Endothelial cell of umbilical vein (primary cell): ENCODE measurements around the gene CYP4V2. TPM values are rescaled to one million over a fixed set of nuclear protein-coding genes. Genes with fewer than 3 reads are reported as not detected.

Source experiments
- BruUV-seq: library from RNA; stranded (reverse); fragments of 400-500 nt; replicated peaks from 2 replicates; lab custom pipeline; 2021; lab: Mats Ljungman, UMichigan
- CTCF ChIA-PET: fragments of 300-600, 350-600 bp; sonication (Branson Sonifier 250); formaldehyde crosslinking; loops from one replicate; lab custom pipeline; 2021; ENCODE audit warnings: antibody characterized with exemption, inconsistent platforms; lab: Charles Lee
- POLR2A ChIA-PET: fragments of 300-600, 350-600 bp; sonication (Branson Sonifier 250); formaldehyde crosslinking; loops from one replicate; lab custom pipeline; 2021; ENCODE audit warnings: antibody characterized with exemption, inconsistent platforms; lab: Charles Lee
- DNase-seq: peaks from one replicate; pipeline ENCODE4 v3.0.0-alpha.2; 2011; ENCODE audit warnings: low read depth, low spot score
- FAIRE-seq: peaks from 2 replicates; lab custom pipeline; 2011; peaks lifted over from hg19 to GRCh38; lab: Jason Lieb, UNC
- H2AFZ ChIP-seq: 2 replicates; pipeline ENCODE4 v1.6.0; 2012; ENCODE audit warnings: low read depth, low read length, control low read depth, inconsistent platforms
- H3K27ac ChIP-seq: 2 replicates; pipeline ENCODE4 v1.5.1; 2011; ENCODE audit warnings: low read depth, mild to moderate bottlenecking, control low read depth, low read length, moderate library complexity; ENCODE audit not compliant: insufficient read depth
- H3K27me3 ChIP-seq, 2 experiments: 2 replicates each; pipeline versions ENCODE4 v1.6.0 to v1.6.1; 2011; ENCODE audit warnings: low read length in 2 of 2, mixed read lengths in 1 of 2; ENCODE audit not compliant: control insufficient read depth in 2 of 2, insufficient read depth in 2 of 2
- H3K36me3 ChIP-seq, 2 experiments: 2 replicates in 1 of 2; 3 replicates in 1 of 2; pipeline ENCODE4 v1.5.1; 2011; ENCODE audit warnings: low read length in 2 of 2, mild to moderate bottlenecking in 1 of 2, moderate library complexity in 1 of 2; ENCODE audit not compliant: control insufficient read depth in 2 of 2, insufficient read depth in 2 of 2; ENCODE audit errors: extremely low read depth in 1 of 2
- H3K4me1 ChIP-seq: 3 replicates; pipeline ENCODE4 v1.5.1; 2011; ENCODE audit warnings: mild to moderate bottlenecking, low read length; ENCODE audit not compliant: control insufficient read depth, insufficient read depth; ENCODE audit errors: extremely low read depth
- H3K4me2 ChIP-seq: 2 replicates; pipeline ENCODE4 v1.6.1; 2011; ENCODE audit warnings: low read length, control low read depth, mixed read lengths; ENCODE audit not compliant: insufficient read depth
- H3K4me3 ChIP-seq, 3 experiments: fragments of 200-600 bp in 1 of 3; sonication (generic), shearing (Covaris generic) in 1 of 3; replicated peaks in 1 of 3; 2 replicates each; pipeline ENCODE4 v1.5.1; 2011 to 2016; ENCODE audit warnings: control low read depth in 3 of 3, low read length in 3 of 3, mild to moderate bottlenecking in 2 of 3, inconsistent platforms in 1 of 3, low read depth in 1 of 3, moderate library complexity in 1 of 3; ENCODE audit not compliant: insufficient read depth in 1 of 3
- H3K79me2 ChIP-seq: 2 replicates; pipeline ENCODE4 v1.6.0; 2012; ENCODE audit warnings: low read length, inconsistent platforms; ENCODE audit not compliant: control insufficient read depth, insufficient read depth
- H3K9ac ChIP-seq: replicated peaks from 2 replicates; pipeline ENCODE3; 2011; ENCODE audit warnings: low read length, control low read depth; ENCODE audit not compliant: insufficient read depth; ENCODE audit errors: extremely low read depth
- H3K9me1 ChIP-seq: replicated peaks from 3 replicates; pipeline ENCODE4 v1.6.0; 2011; ENCODE audit warnings: mild to moderate bottlenecking, low read length; ENCODE audit not compliant: control insufficient read depth, insufficient read depth; ENCODE audit errors: extremely low read depth
- H3K9me3 ChIP-seq: replicated peaks from 2 replicates; pipeline ENCODE4 v1.5.1; 2012; ENCODE audit warnings: low read length, inconsistent platforms; ENCODE audit not compliant: control insufficient read depth, insufficient read depth
- H4K20me1 ChIP-seq: replicated peaks from 2 replicates; pipeline ENCODE3; 2011; ENCODE audit warnings: mild to moderate bottlenecking, low read length; ENCODE audit not compliant: control insufficient read depth, insufficient read depth; ENCODE audit errors: extremely low read depth
- CTCF ChIP-seq, 2 donors: IDR thresholded peaks; 1 replicate in 1 of 2; 2 replicates in 1 of 2; pipeline ENCODE4 v1.5.1; 2011; ENCODE audit warnings: low read length in 2 of 2, mild to moderate bottlenecking in 2 of 2, moderate library complexity in 2 of 2, control low read depth in 1 of 2, inconsistent platforms in 1 of 2, low read depth in 1 of 2; ENCODE audit not compliant: insufficient read depth in 1 of 2; ENCODE audit errors: extremely low read depth in 1 of 2
- EZH2 ChIP-seq: IDR thresholded peaks from 2 replicates; pipeline ENCODE4 v1.6.1; 2012; ENCODE audit warnings: borderline replicate concordance, low read depth, mild to moderate bottlenecking, moderate library complexity, low read length, inconsistent platforms; ENCODE audit not compliant: severe bottlenecking
- FOS ChIP-seq: IDR thresholded peaks from 2 replicates; pipeline ENCODE4 v1.6.1; 2011; ENCODE audit warnings: mild to moderate bottlenecking, low read length, moderate library complexity, borderline replicate concordance; ENCODE audit not compliant: insufficient read depth
- GATA2 ChIP-seq: IDR thresholded peaks from 2 replicates; pipeline ENCODE4 v1.7.0; 2011; ENCODE audit warnings: low read depth, mild to moderate bottlenecking, moderate library complexity, mixed read lengths, low read length; ENCODE audit not compliant: insufficient read length, insufficient read depth
- JUN ChIP-seq: IDR thresholded peaks from 2 replicates; pipeline ENCODE4 v1.6.1; 2011; ENCODE audit warnings: borderline replicate concordance, low read depth; ENCODE audit not compliant: insufficient read length, insufficient read depth
- MYC ChIP-seq: IDR thresholded peaks from one replicate; pipeline ENCODE4 v1.6.1; 2011; ENCODE audit warnings: mild to moderate bottlenecking, low read depth, low read length
- POLR2A ChIP-seq: IDR thresholded peaks from 2 replicates; pipeline ENCODE4 v1.6.1; 2012; ENCODE audit warnings: low read depth, mild to moderate bottlenecking, control low read depth, low read length
- POLR2AphosphoS5 ChIP-seq: IDR thresholded peaks from 2 replicates; pipeline ENCODE4 v1.6.1; 2012; ENCODE audit warnings: low read depth, mild to moderate bottlenecking, control low read depth, low read length, moderate library complexity; ENCODE audit not compliant: insufficient read depth
- dilution Hi-C: fragments of 300-500 bp; cut with MboI; formaldehyde crosslinking; loops from one replicate; pipeline ENCODE4 v1.15.0; 2019; ENCODE audit warnings: low sequenced_read_pairs; ENCODE audit not compliant: extremely low pct_ligation_motif_present
- intact Hi-C: fragments of 100-400 bp; cut with micrococcal nuclease; formaldehyde crosslinking; loops from one replicate; pipeline ENCODE4 v1.10.0; 2022
- polyA plus RNA-seq, 4 experiments: library from polyadenylated mRNA; depleted of rRNA in 3 of 4; stranded (reverse) in 3 of 4; unstranded in 1 of 4; fragments of >200 nt; gene quantifications; 2 replicates each; pipeline versions ENCODE4 v1.2.1 to v1.2.3, GENCODE V29; 2011 to 2012; ENCODE audit warnings: missing spikeins in 1 of 4
- total RNA-seq: library from RNA; stranded (reverse); gene quantifications from 2 replicates; pipeline ENCODE4 v1.2.3, GENCODE V29; 2021
- TF ChIP-seq, protein P1 (sequence below): IDR thresholded peaks from 2 replicates; pipeline ENCODE4 v1.6.1; 2011; ENCODE audit not compliant: insufficient read depth, insufficient read length

Gene CYP4V2
- total and polyA plus RNA-seq, 2 donors (not counting 3 experiments of a cell fraction or from before 2014, with no cell fraction given): 0.28 to 1.7 TPM

DNA sequence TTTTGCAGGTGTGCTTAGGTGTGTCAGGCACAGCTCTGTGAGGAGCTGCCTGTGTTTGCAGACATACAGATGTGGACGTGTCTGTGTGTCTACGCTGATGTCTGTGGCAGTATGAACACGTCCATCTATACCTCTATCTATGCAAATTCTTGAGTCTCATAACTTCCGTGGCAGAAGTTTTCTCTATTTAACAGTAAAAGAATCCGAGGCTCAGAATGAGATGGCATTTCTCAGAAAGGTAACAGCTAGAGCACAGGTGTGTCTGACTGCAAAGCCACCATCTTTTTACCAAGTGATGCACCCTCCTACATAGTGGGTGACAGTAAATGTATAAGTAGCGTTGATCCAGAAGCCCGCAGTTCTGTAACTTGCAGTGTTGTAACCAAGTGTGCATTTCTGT lies 39.9 kb upstream of the CYP4V2 start:
- Histone ChIP-seq H3K4me2 (no peak overlapping the region), H3K4me3 (no peak overlapping the region), H3K4me1 (no peaks in the 10 kb centered on the region), H3K9ac (no peak overlapping the region), H3K36me3 (no peaks in the 10 kb centered on the region), H3K9me1 (no peaks in the 10 kb centered on the region), H2AFZ (no peak overlapping the region), H3K79me2 (no peaks in the 10 kb centered on the region), H3K27me3 (peaks cover under 1 to 5% of the 10 kb centered on the region in 2 experiments), H3K9me3 (no peaks in the 10 kb centered on the region), H3K27ac (no peak overlapping the region), H4K20me1 (no peaks in the 10 kb centered on the region)
- ChIA-PET CTCF (interaction anchor here (1.4 kb wide), 1 partner anchor 18 kb away, joined by 3 read pairs; no protein-coding TSS in a partner anchor), POLR2A (no interaction called here)
- dilution Hi-C loops: no loop called here
- BruUV-seq: no TSS peak
- intact Hi-C loops: no loop called here
- FAIRE-seq: no peak
- no peak for TF ChIP-seq CTCF (IDR thresholded peaks at IDR 0.05; ENCODE audit: extremely low read depth in 1 of 2, insufficient read depth in 1 of 2, low read depth in 1 of 2, low read length in 2 of 2)
- TF ChIP-seq EZH2: no peak
- TF ChIP-seq POLR2A: no peak
- TF ChIP-seq JUN: no peak
- no peak for TF ChIP-seq FOS
- TF ChIP-seq GATA2: no peak
- no peak for TF ChIP-seq MYC
- no peak for TF ChIP-seq POLR2AphosphoS5
- TF ChIP-seq, protein P1, sequence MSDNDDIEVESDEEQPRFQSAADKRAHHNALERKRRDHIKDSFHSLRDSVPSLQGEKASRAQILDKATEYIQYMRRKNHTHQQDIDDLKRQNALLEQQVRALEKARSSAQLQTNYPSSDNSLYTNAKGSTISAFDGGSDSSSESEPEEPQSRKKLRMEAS: no peak
- DNase-seq: no peak
